ENCODE measurements around the gene KATNA1. TPM values are rescaled to one million over a fixed set of nuclear protein-coding genes. Genes with fewer than 3 reads are reported as not detected.

KATNA1 gene
- total RNA-seq, 3 donors from 2014 or later (not counting 1 experiment from before 2014, with no cell fraction given) = 16.4 to 22.7 (median 21.0) TPM

DNA sequence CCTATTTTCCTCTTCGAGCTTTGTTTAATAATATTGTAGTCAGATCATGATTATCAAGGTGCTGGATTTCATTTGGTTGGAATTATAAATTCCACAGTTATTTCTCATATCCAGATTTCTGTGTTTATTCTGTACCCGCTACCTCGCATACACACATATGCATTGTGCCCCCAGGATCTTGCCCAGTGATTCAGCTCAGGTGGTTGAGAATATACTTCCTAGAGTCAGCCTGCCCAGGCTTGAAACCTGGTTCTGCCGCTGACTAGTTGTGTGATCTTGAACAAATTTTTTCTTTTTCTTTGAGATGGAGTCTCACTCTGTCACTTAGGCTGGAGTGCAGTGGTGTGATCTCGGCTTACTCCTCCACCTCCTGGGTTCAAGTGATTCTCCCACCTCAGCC is 67.6 kb downstream of the KATNA1 start:
- Histone ChIP-seq H3K27ac (ENCODE audit: low read length) (no peak overlapping the region), H3K4me3 (ENCODE audit: low read length) (no peak overlapping the region), H3K36me3 (ENCODE audit: control insufficient read depth, insufficient read depth, low read length) (peaks cover 41% of the 10 kb centered on the region), H3K9me3 (ENCODE audit: control insufficient read depth, insufficient read depth, low read length) (no peaks in the 10 kb centered on the region), H3K27me3 (ENCODE audit: control insufficient read depth, insufficient read depth, low read length) (no peaks in the 10 kb centered on the region), H3K4me1 (ENCODE audit: control insufficient read depth, insufficient read depth, low read length) (no peaks in the 10 kb centered on the region)
- ATAC-seq (no peak), DNase-seq (no peak)
- intact Hi-C loops (cut with micrococcal nuclease) = no loop called here
- no peaks in the 10 kb centered on the region for H3K27me3 Mint-ChIP-seq (ENCODE audit: low read depth in 2 of 2)
- peaks cover 5 to 14% of the 10 kb centered on the region in 2 donors for H3K4me1 Mint-ChIP-seq
- H3K27ac Mint-ChIP-seq = no peak overlapping the region
- no peaks in the 10 kb centered on the region for H3K9me3 Mint-ChIP-seq
- TF ChIP-seq, protein P1, sequence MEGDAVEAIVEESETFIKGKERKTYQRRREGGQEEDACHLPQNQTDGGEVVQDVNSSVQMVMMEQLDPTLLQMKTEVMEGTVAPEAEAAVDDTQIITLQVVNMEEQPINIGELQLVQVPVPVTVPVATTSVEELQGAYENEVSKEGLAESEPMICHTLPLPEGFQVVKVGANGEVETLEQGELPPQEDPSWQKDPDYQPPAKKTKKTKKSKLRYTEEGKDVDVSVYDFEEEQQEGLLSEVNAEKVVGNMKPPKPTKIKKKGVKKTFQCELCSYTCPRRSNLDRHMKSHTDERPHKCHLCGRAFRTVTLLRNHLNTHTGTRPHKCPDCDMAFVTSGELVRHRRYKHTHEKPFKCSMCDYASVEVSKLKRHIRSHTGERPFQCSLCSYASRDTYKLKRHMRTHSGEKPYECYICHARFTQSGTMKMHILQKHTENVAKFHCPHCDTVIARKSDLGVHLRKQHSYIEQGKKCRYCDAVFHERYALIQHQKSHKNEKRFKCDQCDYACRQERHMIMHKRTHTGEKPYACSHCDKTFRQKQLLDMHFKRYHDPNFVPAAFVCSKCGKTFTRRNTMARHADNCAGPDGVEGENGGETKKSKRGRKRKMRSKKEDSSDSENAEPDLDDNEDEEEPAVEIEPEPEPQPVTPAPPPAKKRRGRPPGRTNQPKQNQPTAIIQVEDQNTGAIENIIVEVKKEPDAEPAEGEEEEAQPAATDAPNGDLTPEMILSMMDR (IDR thresholded peaks at IDR 0.05) = no peak
- WGBS (ENCODE audit: insufficient coverage) = 100% methylated on average over 4 of the region's 5 CpGs
- no peak overlapping the region for H3K4me3 Mint-ChIP-seq
- H3K36me3 Mint-ChIP-seq = no peaks in the 10 kb centered on the region

DNA sequence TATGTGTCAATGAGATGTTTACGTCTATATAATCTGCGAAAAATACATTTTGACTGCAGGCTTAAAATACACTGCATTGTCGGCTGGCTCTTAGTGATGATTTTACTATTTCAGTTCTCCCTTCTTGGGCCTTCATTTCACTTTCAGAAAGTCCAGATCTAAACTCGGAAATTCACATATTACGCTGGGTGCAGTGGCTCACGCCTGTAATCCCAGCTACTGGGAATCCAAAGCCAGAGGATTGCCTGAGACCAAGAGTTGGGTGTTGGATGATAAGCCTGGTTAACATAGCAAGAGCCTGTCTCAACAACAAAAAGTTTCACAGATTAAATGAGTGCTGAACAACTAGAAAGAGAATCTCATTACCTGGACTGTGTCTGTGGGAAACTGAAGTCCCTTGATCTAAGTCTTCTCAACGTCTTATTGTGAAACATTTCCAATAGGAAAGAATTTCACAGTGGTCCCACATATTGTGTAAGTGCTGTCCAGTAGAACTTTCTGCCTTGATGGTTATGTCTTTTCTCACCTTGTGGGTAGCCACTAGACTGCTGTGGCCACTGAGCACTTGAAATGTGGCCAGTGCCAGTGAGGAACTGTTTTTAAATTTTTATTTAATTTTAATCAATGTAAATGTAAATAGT is 80.4 kb downstream of the KATNA1 start:
- DNase-seq (no peak), ATAC-seq (no peak)
- Histone ChIP-seq H3K4me3 (ENCODE audit: low read length) (no peak overlapping the region), H3K4me1 (ENCODE audit: control insufficient read depth, insufficient read depth, low read length) (peaks cover 9% of the 10 kb centered on the region), H3K27me3 (ENCODE audit: control insufficient read depth, insufficient read depth, low read length) (no peaks in the 10 kb centered on the region), H3K27ac (ENCODE audit: low read length) (no peak overlapping the region), H3K9me3 (ENCODE audit: control insufficient read depth, insufficient read depth, low read length) (no peaks in the 10 kb centered on the region), H3K36me3 (ENCODE audit: control insufficient read depth, insufficient read depth, low read length) (no peaks in the 10 kb centered on the region)
- no peaks in the 10 kb centered on the region for H3K36me3 Mint-ChIP-seq
- TF ChIP-seq, protein P1 (IDR thresholded peaks at IDR 0.05) = no peak
- 86% methylated on average over 7 of the region's 7 CpGs for WGBS (ENCODE audit: insufficient coverage)
- peak overlapping the region; percentile 60 for H3K4me3 Mint-ChIP-seq
- H3K4me1 Mint-ChIP-seq = peaks cover 8 to 13% of the 10 kb centered on the region in 2 donors
- no peaks in the 10 kb centered on the region for H3K9me3 Mint-ChIP-seq
- H3K27me3 Mint-ChIP-seq (ENCODE audit: low read depth in 2 of 2) = no peaks in the 10 kb centered on the region
- intact Hi-C loops (cut with micrococcal nuclease) = loop anchor here (5.0 to 10.0 kb wide), 2 partner anchors 149 to 297 kb away; partner anchors contain the start of genes LATS1 and LRP11
- no peak overlapping the region for H3K27ac Mint-ChIP-seq

DNA sequence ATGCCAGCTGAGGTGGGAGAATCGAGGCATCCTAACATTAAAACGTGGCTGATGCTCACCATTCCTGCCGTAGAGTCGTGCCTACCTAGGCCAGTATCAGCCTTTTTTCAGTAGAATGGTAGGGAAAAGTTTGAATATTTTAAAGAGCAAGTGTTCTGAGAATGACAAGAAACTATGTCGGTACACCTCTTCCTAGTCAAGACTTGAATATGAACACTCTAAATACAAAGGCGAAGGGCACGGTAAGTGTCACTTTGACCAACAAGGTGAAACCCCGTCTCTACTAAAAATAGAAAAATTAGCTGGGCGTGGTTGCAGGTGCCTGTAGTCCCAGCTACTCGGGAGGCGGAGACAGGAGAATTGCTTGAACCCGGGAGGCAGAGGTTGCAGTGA is 81.3 kb downstream of the KATNA1 start:
- no peaks in the 10 kb centered on the region for H3K36me3 ChIP-seq (ENCODE audit: control insufficient read depth, insufficient read depth, low read length)
- H3K4me1 ChIP-seq (ENCODE audit: control insufficient read depth, insufficient read depth, low read length) = peaks cover 9% of the 10 kb centered on the region
- ATAC-seq = no peak
- H3K27ac Mint-ChIP-seq = peak overlapping the region; percentile 86 to 88
- no peaks in the 10 kb centered on the region for H3K27me3 Mint-ChIP-seq (ENCODE audit: low read depth in 2 of 2)
- TF ChIP-seq, protein P1 (IDR thresholded peaks at IDR 0.05) = no peak
- no peak overlapping the region for H3K27ac ChIP-seq (ENCODE audit: low read length)
- WGBS (ENCODE audit: insufficient coverage) = 28% methylated on average over 12 of the region's 12 CpGs
- H3K27me3 ChIP-seq (ENCODE audit: control insufficient read depth, insufficient read depth, low read length) = no peaks in the 10 kb centered on the region
- no peak for DNase-seq
- H3K4me1 Mint-ChIP-seq = peaks cover 8 to 13% of the 10 kb centered on the region in 2 donors
- no peaks in the 10 kb centered on the region for H3K9me3 Mint-ChIP-seq
- intact Hi-C loops (cut with micrococcal nuclease) = loop anchor here (5.0 to 10.0 kb wide), 2 partner anchors 150 to 298 kb away; partner anchors contain the start of genes LATS1 and LRP11
- no peaks in the 10 kb centered on the region for H3K9me3 ChIP-seq (ENCODE audit: control insufficient read depth, insufficient read depth, low read length)
- H3K36me3 Mint-ChIP-seq = no peaks in the 10 kb centered on the region
- H3K4me3 ChIP-seq (ENCODE audit: low read length) = peak overlapping the region; percentile 98
- H3K4me3 Mint-ChIP-seq = peak overlapping the region; percentile 95
